Fibroblast of skin of abdomen (primary cell): ENCODE results near the gene NDUFV2.
"Not testable (repeated sequence)": the region's sequence is repeated elsewhere in the genome, so short reads cannot be mapped to it uniquely, and the experiment has no call there.

Experiments used
- DNase-seq: peaks from one replicate; pipeline ENCODE4 v3.0.0-alpha.2; 2013

The NDUFV2 gene

DNA sequence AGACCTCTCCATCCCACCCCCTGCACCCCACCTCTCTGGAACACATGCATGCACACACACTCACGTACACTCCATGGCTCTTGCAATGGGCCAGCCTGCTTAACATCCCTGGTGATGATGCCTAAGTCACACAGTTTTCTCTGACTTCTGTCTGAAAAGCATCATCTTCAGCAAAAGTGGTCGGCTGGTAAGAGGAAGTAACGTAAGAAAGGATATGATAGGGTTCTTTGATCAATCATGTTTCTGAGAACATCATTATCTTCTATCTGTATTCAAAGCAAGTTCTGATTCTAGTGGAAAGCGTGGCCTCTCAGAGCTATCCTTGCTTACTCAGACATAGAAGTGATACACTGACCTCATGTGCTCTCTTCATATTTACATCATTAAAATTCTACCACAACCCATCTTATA is 11.4 kb upstream of the NDUFV2 start:
- no peak for DNase-seq

DNA sequence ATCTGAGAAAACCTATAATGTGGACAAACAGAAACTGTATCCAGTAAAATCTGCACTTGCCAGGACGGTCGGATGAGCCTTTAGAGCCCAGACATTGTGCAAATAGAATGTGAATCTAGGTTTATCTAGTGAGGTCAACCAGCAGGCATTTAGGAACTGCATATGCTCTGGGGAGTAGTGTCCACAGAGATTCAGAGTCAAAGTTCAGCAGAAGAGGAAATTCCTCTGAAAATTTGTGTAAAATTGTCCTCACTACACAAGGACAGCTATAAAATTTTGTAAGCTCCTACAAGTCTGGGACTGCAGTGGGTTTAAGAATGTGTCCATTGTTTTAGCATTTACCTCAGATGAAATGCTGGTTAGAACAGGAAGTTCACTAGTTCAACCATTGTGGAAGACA is 9.8 kb upstream of the NDUFV2 start:
- DNase-seq = no peak

DNA sequence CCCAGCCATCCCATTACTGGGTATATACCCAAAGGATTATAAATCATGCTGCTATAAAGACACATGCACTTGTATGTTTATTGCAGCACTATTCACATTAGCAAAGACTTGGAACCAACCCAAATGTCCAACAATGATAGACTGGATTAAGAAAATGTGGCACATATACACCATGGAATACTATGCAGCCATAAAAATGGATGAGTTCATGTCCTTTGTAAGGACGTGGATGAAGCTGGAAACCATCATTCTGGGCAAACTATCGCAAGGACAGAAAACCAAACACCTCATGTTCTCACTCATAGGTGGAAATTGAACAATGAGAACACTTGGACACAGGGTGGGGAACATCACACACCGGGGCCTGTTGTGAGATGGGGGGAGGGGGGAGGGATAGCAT is 9.4 kb upstream of the NDUFV2 start:
- DNase-seq = not testable (repeated sequence)

DNA sequence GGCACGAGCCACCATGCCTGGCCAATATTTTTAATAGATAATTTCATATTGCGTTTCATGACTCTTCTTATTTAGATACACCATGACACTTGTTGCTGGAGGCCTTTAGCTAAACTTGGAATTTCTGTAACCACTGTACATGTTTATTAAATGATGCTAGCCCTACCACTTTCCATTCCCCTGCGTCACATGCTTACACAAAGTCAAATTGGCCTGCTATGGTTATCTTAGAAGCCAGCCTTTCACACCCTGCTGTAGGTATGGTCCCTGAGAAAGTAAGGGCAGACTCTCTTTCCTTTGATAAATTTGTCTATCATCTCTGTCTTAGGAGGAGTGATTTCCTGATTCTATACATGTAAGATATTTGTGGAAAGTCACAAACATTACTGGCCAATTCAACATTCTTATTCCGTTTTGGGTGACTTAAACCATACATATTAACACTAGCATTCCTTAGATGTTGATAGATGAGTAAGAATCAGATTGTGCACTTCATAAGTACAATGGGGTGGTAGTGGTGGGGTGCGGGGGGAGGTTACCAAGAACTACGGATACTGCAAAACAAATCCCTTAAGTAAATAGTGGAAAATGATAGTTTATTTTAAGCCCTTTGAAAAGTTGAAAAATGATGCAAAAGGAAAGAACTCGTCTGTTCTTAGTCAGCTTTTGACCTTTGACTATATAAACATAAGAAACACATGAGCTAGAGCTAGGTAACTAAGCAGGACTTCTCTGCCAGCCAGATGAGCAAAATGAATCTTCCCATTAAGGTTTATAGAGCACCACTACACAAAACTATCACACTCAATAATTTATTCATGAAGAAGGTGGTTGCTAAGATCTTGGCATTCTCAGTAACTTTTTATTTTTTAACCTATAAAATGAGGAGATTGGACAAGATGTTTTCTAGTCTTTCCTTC is 7.9 kb upstream of the NDUFV2 start:
- peak; percentile 64 for DNase-seq

DNA sequence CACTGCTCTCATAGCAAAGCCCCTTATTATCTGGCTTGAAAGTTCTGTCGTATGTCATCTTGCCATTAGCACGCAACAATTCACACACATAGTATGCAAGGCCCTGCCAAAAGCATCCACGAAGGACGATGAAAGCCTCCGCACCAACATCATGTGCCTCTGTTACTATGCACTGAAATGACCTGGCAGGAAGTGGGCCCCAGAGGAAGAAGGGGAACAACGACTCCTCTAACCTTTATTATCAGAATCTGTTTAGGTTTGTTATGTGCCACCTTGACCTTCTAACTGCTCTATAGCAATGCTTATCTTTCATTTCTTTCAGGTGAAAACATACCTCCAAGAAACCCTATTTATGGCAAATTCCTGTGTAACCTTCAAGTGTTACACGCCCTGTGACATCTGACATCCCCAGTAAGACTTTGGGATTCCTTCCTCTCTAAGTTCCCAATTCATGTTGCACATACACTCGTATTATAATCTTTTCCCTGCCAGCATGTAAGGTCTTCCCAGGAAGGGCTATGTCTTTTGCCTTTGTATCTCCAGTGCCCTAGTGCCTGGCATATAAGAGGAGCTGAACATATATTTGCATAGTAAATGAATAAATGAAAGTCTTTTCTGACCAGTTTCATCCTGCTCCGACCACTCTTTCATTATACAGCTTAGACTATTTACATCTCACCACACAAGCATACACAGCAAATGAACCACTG is 7.0 kb upstream of the NDUFV2 start:
- DNase-seq = peak; percentile 28

DNA sequence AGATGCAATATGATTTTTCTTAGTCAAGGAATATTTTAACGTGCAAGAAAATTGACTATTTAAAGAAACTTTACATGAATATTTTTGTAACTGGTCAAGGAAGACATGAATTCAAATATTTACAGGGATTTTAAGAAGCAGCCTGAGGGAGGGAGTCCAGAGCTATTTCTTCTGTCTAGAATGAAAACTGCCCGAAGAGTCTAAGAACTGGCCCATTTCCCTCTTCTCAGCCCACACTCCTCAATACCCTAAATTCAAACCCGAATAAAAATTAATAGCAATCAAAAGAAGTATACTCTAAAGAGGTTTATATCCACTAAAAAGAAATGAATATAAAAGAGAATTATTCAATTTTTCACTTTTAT is 6.5 kb upstream of the NDUFV2 start:
- no peak for DNase-seq

DNA sequence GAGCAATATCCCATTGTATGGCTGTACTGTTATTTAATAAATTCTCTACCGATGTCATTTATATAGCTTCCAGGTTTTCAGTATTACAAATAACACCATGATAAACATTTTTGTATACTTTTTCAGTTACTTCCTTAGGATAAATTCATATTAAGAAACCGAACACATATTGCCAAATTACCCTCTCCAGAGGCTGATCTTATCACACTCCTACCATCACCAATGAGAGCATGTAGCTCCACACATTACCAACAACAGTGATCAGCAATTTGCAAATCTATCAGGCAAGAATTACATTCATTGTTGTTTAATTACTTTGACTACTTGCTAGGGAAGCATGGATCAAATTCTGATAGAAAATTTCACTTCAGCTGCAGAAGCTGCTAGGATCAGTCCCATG is 5.8 kb upstream of the NDUFV2 start:
- no peak for DNase-seq

DNA sequence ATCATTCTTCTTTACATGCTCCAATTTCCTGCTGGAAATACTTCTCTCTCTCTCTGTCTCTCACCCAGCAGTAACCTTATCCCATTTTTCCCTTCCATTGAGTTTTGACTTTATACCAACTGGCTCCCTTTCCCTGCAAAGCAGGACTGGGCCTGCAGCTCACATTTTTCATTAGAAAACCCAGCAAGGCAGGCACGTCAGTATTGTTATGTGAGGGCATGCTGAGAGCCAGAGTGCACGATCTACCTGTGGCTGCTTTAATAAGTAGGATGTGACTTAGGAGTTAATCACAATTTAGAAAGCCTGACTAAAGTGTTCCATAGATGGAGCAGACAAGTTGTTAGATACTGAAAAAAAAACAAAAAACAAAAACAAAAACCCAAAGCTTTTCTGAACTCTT is 5.2 kb upstream of the NDUFV2 start:
- DNase-seq = no peak

DNA sequence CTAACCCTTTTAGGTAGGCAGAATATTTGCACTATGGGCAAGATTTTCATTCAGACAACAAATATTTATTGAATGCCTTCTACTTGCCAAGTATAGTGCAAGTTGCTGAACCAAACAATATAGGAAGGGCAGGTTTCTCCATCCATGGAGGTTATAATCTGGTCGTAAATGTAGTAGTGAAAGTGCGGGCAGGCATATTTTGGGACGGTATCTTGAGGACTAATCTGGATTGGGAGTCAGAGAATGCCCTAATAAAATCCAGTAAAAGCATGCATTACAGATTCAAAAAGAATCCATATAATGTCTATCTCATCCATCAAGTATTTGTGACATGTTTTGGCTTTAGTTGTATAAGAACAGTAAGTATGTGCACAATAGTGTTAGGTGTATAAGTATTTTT is 1.7 kb upstream of the NDUFV2 start:
- no peak for DNase-seq

DNA sequence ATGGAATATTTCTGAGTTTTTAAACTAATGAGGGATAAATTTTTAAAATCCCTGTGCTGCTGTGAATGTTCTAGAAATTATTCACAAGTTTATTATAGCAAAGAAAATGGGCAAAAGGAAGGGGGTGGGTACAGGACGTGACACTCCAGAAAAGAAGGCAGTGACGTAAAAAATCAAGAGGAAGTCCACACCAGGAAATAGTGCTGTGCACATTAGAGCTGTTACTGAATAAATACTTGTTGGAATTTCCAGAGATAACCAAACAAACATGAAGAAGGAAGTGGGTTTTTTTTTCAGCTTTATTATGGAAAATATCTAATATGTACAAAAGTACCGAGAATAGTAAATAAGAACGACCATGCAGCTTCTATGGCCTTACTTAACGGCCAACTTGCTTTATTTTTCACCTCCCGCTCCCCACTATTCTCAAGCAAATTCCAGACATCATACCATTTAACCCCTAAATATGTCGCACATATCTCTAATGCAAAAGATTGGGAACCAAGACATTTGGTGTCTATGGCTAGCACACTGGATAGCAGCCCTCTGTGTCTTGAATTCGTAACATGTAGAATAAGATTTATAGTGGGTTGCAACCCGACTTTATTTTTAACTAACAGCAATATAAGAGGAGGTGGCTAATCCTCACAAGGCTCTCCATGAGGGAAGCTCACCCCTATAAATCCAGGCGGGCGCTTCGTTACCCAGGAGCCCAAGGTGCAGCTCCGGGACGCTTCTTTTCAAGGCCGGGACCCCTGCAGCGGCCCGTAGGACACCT is 580 bp upstream of the NDUFV2 start:
- peak; percentile 64 for DNase-seq

DNA sequence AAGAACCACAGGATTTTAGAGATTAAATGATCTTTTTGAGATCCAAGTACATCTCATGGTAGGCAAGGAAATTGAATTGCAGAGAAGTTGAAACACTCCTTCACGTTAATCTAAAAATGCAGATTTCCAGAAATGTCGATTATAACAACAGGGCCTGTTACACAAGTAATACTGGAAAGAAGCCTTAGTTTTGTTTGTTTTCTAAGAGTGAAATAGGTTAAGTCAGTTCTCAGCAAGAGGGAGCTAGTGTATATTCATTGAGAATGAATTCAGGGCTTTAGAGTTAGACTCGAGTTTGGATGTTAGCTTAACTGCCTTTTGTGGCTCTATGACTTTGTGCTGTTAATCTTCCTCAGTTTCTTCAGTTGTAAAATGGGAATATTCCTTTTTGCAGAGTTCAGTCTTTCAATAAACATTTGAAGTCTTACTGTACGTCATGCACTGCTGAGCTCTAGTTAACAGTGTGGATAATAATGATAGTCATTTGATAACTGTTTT is 926 bp downstream of the NDUFV2 start:
- DNase-seq = peak; percentile 20

DNA sequence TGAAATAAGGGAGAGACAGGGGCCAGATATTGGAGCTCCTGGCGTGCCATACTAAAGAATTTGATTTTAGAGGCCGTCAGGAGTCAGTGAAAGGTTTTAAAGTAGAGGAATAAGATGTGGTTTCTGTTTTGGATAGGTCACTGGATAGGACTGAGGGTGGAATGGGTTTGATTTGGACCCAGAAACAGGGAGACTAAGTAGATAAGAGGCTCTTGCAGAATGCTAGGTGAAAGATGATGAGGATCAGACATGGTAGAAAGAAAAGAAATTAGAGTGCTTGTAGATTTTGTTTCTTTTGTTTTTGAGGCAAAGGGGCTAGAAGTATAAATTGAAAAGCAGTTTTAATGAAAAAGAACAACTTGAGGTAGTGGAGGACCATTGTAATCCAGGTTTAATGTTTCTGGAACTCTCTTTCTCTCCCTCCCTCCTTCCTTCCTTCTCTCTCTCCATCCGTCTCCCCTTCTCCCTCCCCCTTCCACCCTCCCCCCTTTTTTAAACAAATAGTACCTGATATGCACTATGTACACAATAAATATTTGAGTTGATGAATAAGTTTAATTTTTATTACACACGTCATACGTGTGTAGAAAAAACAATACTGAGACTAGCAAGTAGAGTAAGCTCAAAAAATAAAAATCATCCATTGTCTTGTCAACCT is 1.9 kb downstream of the NDUFV2 start:
- DNase-seq = no peak

DNA sequence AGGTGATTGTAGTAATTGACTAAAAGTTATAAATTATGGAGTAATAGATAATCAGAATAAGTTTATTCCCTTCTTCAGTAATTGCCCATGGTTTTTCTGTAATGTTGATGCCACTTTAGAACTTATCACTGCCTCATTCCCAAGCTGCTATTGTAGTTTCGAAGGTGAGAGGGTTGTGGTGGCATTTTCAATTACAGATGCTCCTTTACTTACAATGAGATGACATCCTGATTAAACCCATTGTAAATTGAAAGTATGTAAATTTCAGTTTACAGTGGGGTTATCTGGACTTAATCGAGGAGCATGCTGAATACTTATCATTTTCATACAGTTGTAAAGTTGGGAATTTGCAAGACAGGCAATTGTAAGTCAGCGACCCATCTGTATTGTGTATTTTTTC is 2.9 kb downstream of the NDUFV2 start:
- no peak for DNase-seq

DNA sequence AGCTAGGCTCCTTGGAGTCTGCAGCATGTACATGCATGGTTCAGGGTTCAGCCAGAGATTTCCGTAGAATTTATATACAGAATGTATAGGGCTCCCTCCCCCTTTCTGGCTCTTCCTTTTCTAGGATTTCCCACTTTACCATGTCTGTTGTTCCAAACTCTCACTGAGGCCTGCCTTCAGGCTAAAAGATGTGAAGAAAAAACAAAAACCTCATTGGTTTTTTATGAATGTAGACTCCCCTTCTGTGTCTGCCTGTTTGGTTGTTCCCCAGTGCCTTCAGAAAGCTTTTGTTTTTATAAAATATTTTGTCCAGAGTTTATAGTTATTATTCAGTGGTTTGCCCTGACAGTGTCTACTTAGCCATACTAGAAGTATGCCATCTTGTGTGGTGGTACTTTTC is 3.6 kb downstream of the NDUFV2 start:
- no peak for DNase-seq

DNA sequence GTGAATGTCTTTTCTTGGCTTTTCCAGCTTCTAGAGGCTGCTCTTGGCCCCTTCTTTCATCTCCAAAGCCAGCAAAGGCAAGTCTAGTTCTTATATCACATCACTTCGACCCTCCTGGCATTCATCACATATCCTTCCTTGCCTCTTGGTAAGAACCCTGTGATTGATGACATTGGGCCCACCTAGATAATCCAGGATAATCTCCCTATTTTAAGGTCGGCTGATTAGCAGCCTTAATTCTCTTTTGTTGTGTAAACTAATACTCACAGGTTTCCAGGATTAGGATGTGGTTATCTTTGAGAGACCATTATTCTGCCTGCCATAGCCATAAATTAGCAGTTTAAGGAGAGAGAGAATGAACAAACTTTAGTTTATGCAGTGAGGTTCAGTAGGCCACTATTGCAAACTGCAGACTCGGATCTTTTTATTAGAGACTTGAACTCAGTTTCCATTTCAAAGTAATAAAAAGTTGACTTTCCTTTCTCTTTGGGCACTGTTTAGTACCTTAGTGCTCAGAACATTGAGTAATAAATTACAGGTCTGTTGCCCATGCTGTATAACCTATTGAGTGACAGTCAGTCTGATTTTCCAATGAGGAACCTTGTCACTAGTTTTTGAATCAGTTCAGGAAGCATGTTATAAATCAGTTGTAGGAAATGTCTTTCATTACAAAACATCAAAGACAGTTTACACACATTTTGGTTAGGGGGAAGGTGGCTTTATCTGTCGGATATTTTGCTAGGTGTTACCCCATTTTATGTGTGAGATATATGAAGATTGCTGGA is 4.5 kb downstream of the NDUFV2 start:
- DNase-seq = no peak

DNA sequence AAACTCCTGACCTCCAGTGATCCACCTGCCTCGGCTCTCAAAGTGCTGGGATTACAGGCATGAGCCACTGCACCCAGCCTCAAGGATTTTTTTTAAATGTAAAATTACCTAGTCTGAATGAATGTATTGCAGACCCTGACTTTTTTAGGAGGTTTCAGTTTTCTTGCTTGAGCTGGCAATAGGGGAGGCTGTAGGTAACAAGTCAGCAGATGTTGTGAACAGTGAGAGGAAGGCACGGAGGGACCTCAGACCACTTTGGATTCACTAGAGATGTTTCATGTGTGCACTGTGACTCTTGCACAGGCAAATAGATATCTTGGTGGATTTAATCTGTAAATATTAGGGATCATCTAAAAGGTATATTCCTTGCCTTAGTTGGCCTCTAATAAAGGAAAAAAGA is 6.4 kb downstream of the NDUFV2 start:
- no peak for DNase-seq

DNA sequence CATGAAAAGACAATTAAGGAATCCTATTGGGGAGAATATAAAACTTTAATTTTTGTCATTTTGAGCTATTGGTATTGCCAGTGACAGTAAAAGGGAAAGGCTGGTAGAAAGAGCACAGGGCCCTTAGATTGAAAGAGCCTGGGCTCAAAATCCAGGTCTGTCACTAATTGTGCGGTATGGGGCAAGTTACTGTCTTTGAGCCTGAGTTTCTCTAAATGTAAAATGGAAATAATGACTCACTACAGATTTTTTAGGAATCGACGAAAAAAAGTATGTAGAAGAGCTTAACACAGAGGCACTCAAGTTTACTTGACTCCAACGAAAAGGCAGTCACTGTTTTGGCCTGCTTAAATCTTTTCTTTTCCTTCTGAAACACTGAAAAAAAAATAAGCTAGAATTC is 7.0 kb downstream of the NDUFV2 start:
- peak; percentile 61 for DNase-seq

DNA sequence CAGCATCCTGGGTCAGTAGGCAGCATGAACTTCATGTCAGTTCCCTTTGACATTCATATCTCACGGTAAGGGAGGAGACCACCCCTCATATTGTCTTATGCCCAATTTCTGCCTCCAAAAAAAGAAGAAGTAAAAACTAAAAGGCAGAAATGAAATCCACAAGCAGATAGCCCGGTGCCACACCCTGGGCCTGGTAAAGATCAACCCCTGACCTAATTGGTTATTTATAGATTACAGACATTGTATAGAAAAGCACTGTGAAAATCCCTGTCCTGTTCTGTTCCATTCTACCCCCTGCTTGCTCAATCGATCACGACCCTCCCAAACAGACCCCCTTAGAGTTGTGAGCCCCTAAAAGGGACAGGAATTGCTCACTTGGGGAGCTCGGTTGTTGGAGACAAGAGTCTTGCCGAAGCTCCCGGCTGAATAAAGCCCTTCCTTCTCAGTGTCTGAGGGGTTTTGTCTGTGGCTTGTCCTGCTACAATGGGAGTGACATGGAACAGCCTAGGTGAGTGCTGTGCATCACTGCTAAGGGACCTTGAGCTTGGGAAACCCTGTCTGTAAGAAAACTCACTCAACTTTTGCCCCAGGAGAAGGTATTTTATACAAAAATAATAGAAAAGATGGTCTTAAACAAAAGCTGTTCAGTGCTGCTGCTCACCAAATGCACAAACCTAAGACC is 11.1 kb downstream of the NDUFV2 start:
- no peak for DNase-seq

DNA sequence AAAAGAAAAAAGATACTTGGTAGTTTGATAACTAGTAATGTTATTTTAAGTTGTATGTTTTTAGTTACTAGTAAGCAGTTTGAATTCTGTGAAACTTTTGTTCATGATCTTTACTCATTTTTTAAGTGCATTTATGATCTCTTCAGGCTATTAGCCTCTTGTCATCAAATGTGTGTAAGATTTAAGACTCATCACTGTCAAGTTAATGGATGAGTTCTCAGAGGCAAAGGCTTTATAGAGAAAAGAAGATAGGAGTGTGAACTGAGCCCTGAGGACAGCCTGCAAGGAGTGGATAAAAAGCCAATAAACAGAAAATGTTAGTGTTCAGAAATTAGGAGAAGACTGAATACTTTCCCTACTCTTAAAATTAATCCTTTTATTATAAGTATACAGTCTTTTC is 13.5 kb downstream of the NDUFV2 start:
- DNase-seq = no peak

DNA sequence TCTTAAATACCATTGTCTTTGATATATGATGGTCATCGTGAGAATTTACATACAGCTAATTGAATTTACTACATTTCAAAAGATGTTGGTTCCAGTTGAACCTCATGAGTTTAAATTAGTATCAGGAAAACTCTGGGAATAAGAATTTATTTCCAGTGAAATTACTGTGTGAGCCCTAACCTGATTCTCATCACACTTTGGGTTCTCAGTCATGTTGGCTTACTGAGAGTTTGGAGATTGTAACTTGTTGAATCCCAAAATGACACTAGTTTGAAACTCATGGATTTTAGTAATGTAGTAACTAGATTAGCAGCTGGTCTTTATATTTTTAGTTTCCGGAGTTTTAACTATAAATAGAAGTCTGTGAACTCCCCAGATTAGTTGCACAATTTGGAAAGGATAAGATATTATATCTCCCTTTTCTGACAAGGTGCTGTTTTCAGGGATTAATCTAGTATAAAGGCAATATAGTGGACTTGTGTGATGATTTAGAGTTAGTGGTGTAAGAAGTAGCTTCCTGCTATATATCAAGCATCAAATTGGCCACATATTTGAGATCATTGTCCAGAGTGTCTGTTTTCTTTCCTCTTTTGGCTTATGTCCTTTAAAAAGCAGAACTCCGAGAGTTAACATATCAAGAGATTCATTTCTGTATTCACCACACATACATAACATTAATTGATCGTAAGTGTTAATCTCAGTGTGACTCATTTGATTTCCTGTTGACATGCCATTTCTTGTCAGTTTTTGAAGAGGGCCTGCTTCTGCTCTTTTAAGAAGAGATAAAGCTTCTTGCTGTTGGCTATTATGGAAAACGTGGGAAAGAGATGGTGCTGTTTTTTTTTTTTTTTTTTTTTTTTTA is 15.7 kb downstream of the NDUFV2 start:
- DNase-seq = no peak
